Thoracic aorta (tissue), 2 donors: ENCODE data around the gene RNF167. TPM values are rescaled to one million over a fixed set of nuclear protein-coding genes. Genes with fewer than 3 reads are reported as not detected.

Experiments
- ATAC-seq: fragments of 150-250 bp; one replicate; pipeline ENCODE4 v1.8.0; 2017; ENCODE audit warnings: low read depth; ENCODE audit not compliant: insufficient number of reproducible peaks, low FRiP score
- DNase-seq: peaks from one replicate; pipeline ENCODE4 v3.0.0-alpha.2; 2020; ENCODE audit warnings: low spot score
- H3K27ac ChIP-seq, 2 donors: fragments of 200-600 bp; sonication (generic); 1 replicate in 1 of 2; 2 replicates in 1 of 2; pipeline ENCODE4 v1.5.1; 2016; ENCODE audit warnings: mild to moderate bottlenecking in 2 of 2, moderate library complexity in 2 of 2
- H3K27me3 ChIP-seq: fragments of 200-600 bp; sonication (generic); replicated peaks from 2 replicates; pipeline ENCODE4 v1.6.0; 2016; ENCODE audit warnings: mild to moderate bottlenecking; ENCODE audit not compliant: insufficient read depth
- H3K36me3 ChIP-seq: fragments of 200-600 bp; sonication (generic); one replicate; pipeline ENCODE4 v1.5.1; 2016
- H3K4me1 ChIP-seq, 2 donors: fragments of 200-600 bp; sonication (generic); 1 replicate in 1 of 2; 2 replicates in 1 of 2; pipeline versions ENCODE4 v1.5.1 to v1.6.0; 2016; ENCODE audit warnings: low read depth in 2 of 2, mild to moderate bottlenecking in 1 of 2; ENCODE audit not compliant: control insufficient read depth in 1 of 2
- H3K4me3 ChIP-seq: fragments of 200-600 bp; sonication (generic); 2 replicates; pipeline ENCODE4 v1.5.1; 2016; ENCODE audit warnings: mild to moderate bottlenecking
- H3K9me3 ChIP-seq: fragments of 200-600 bp; sonication (generic); 2 replicates; pipeline ENCODE4 v1.5.1; 2016
- CTCF ChIP-seq: fragments of 200-600 bp; sonication (generic); IDR thresholded peaks from one replicate; pipeline ENCODE4 v1.5.1; 2019; ENCODE audit warnings: antibody characterized with exemption
- total RNA-seq, 2 donors: library from RNA; depleted of rRNA; stranded (reverse); fragments of >200 nt; gene quantifications; one replicate each; pipeline versions ENCODE4 v1.1.0 to v1.2.3, GENCODE V29; 2016

RNF167 gene
- total RNA-seq, 2 donors from 2014 or later = 32.4 to 38.3 TPM

- no peaks in the 10 kb centered on the region for H3K27me3 ChIP-seq
- peak; percentile 66 for TF ChIP-seq CTCF
- H3K4me3 ChIP-seq = peak within 1 kb of the TSS; percentile 82
- H3K9me3 ChIP-seq = no peaks in the 10 kb centered on the region
- H3K4me1 ChIP-seq = peaks cover 10 to 30% of the 10 kb centered on the region in 2 donors
- H3K27ac ChIP-seq = peak within 1 kb of the TSS; percentile 89 to 91
- DNase-seq (peak; percentile 75), ATAC-seq (peak; percentile 64)
- H3K36me3 ChIP-seq = peaks cover 6% of the 10 kb centered on the region
Measured at GRCh38 chr17:4986951-4987766, 47.1 kb downstream of the RNF167 start, which contains the start of gene CAMTA2. Gene CAMTA2 (minus strand): TSS chr17:4987675. CDS start chr17:4986222, 1,453 bp downstream.

- no peaks in the 10 kb centered on the region for H3K9me3 ChIP-seq
- no peaks in the 10 kb centered on the region for H3K27me3 ChIP-seq
- H3K27ac ChIP-seq = peak overlapping the region; percentile 89 to 91
- H3K4me3 ChIP-seq = peak overlapping the region; percentile 82
- no peak for DNase-seq
- H3K4me1 ChIP-seq = peaks cover 10 to 30% of the 10 kb centered on the region in 2 donors
- TF ChIP-seq CTCF = no peak
- no peak for ATAC-seq
- H3K36me3 ChIP-seq = no peaks in the 10 kb centered on the region
Measured at GRCh38 chr17:4987767-4988567, 47.9 kb downstream of the RNF167 start.

- Histone ChIP-seq H3K36me3 (no peaks in the 10 kb centered on the region), H3K9me3 (no peaks in the 10 kb centered on the region), H3K4me1 (peaks cover 3 to 14% of the 10 kb centered on the region in 2 donors), H3K27ac (no peak overlapping the region), H3K4me3 (no peak overlapping the region), H3K27me3 (no peaks in the 10 kb centered on the region)
- TF ChIP-seq CTCF = no peak
- no peak for DNase-seq
- no peak for ATAC-seq
Measured at GRCh38 chr17:4994081-4994595, 54.1 kb downstream of the RNF167 start.

Other genes with a start within 250 kb of the RNF167 start
- gene PELP1, start 236.1 kb upstream of the RNF167 start, total RNA-seq = 10 to 100 TPM; 21.1 to 71.2 TPM
- gene ARRB2, start 229.6 kb upstream of the RNF167 start, total RNA-seq = 10 to 100 TPM; 64.5 to 66.3 TPM
- 10 to 100 TPM; 18.8 to 21.9 TPM for gene MED11, start 208.8 kb upstream of the RNF167 start, total RNA-seq
- gene ZMYND15, start 200.4 kb upstream of the RNF167 start, total RNA-seq = 1 to 10 TPM; 2.5 to 5.8 TPM
- 10 to 100 TPM; 27.6 to 41.7 TPM for gene CXCL16, start 200.3 kb upstream of the RNF167 start, total RNA-seq
- gene TM4SF5, start 168.4 kb upstream of the RNF167 start, total RNA-seq = not detected
- 1 to 10 TPM; 5.9 to 8.3 TPM for gene VMO1, start 153.9 kb upstream of the RNF167 start, total RNA-seq
- gene GLTPD2, start 151.3 kb upstream of the RNF167 start, total RNA-seq = not detected
- 100 to 1,000 TPM in 1 of 2 donors, 10 to 100 TPM in 1; 70.0 to 160 TPM for gene PSMB6, start 144.1 kb upstream of the RNF167 start, total RNA-seq
- gene PLD2, start 133.1 kb upstream of the RNF167 start, total RNA-seq = 10 to 100 TPM; 38.3 to 75.3 TPM
- gene MINK1, start 106.9 kb upstream of the RNF167 start, total RNA-seq = 10 to 100 TPM; 44.0 to 45.0 TPM
- 1 to 10 TPM; 1.9 to 5.6 TPM for gene C17orf107, start 40.7 kb upstream of the RNF167 start, total RNA-seq
- gene CHRNE, start 37.2 kb upstream of the RNF167 start, total RNA-seq = 1 to 10 TPM in 1 of 2 donors, not detected in 1; 4.1 TPM
- not detected for gene GP1BA, start 8.0 kb upstream of the RNF167 start, total RNA-seq
- gene SLC25A11, start 222 bp upstream of the RNF167 start, total RNA-seq = 10 to 100 TPM; 27.0 to 39.7 TPM
- 1,000 to 10,000 TPM in 1 of 2 donors, 100 to 1,000 TPM in 1; 806 to 1,230 TPM for gene PFN1, start 8.3 kb downstream of the RNF167 start, total RNA-seq
- gene ENO3, start 10.9 kb downstream of the RNF167 start, total RNA-seq = 1 to 10 TPM; 2.5 to 2.7 TPM
- gene SPAG7, start 27.5 kb downstream of the RNF167 start, total RNA-seq = 10 to 100 TPM; 32.3 to 43.1 TPM
- gene CAMTA2, start 47.4 kb downstream of the RNF167 start, total RNA-seq = 10 to 100 TPM; 31.3 to 34.0 TPM
- 1 to 10 TPM in 1 of 2 donors, not detected in 1; 1.2 TPM for gene INCA1, start 57.3 kb downstream of the RNF167 start, total RNA-seq
- gene KIF1C, start 57.7 kb downstream of the RNF167 start, total RNA-seq = 100 to 1,000 TPM; 113 to 152 TPM
- not detected for gene SLC52A1, start 95.2 kb downstream of the RNF167 start, total RNA-seq
- gene ZFP3, start 138.2 kb downstream of the RNF167 start, total RNA-seq = 1 to 10 TPM; 3.2 to 6.6 TPM
- gene ZNF232, start 171.6 kb downstream of the RNF167 start, total RNA-seq = 1 to 10 TPM; 6.7 to 7.2 TPM
- gene USP6, start 175.8 kb downstream of the RNF167 start, total RNA-seq = 1 to 10 TPM in 1 of 2 donors, not detected in 1; 2.0 TPM